IMR-90 (cell line): ENCODE data around the gene PXMP2. TPM values are rescaled to one million over a fixed set of nuclear protein-coding genes. Genes with fewer than 3 reads are reported as not detected.

Experiments
- ATAC-seq: fragments of 200-7000 bp; cut with Tn5 transposase; 2 replicates; pipeline ENCODE4 v1.9.1; 2020; ENCODE audit warnings: low read depth, mild to moderate bottlenecking, moderate library complexity
- BruUV-seq: library from RNA; stranded (reverse); fragments of 400-500 nt; replicated peaks from 2 replicates; lab custom pipeline; 2021; lab: Mats Ljungman, UMichigan
- CTCF ChIA-PET: fragments of 300-600 bp; formaldehyde crosslinking; extraction: SDS; loops from one replicate; lab custom pipeline; 2021; ENCODE audit warnings: antibody characterized with exemption; lab: Yijun Ruan, JAX
- POLR2A ChIA-PET: fragments of 300-600 bp; sonication (Branson Sonifier 250); formaldehyde crosslinking; loops from one replicate; lab custom pipeline; 2022; ENCODE audit warnings: antibody characterized with exemption; ENCODE audit not compliant: unreplicated experiment; lab: Charles Lee
- DNase-seq: peaks from one replicate; pipeline ENCODE4 v3.0.0; 2013
- H2AFZ ChIP-seq: replicated peaks from 2 replicates; pipeline ENCODE3; 2013; ENCODE audit warnings: low read length, mild to moderate bottlenecking; ENCODE audit not compliant: poor library complexity
- H2AK5ac ChIP-seq: 2 replicates; pipeline ENCODE4 v1.6.1; 2013; ENCODE audit warnings: low read depth, low read length, inconsistent platforms
- H2AK9ac ChIP-seq: replicated peaks from 2 replicates; pipeline ENCODE3; 2013; ENCODE audit warnings: mild to moderate bottlenecking, low read depth, low read length, moderate library complexity; ENCODE audit not compliant: poor library complexity
- H2BK120ac ChIP-seq: 2 replicates; pipeline ENCODE4 v1.6.1; 2013; ENCODE audit warnings: low read depth, low read length, inconsistent platforms
- H2BK15ac ChIP-seq: 3 replicates; pipeline ENCODE4 v1.6.1; 2013; ENCODE audit warnings: low read depth, low read length, inconsistent platforms
- H2BK20ac ChIP-seq: 2 replicates; pipeline ENCODE4 v1.6.1; 2013; ENCODE audit warnings: low read depth, mild to moderate bottlenecking, inconsistent platforms, low read length, moderate library complexity
- H2BK5ac ChIP-seq: 2 replicates; pipeline ENCODE4 v1.6.1; 2013; ENCODE audit warnings: mild to moderate bottlenecking, low read depth, low read length, inconsistent platforms; ENCODE audit not compliant: poor library complexity, severe bottlenecking
- H3K14ac ChIP-seq: replicated peaks from 2 replicates; pipeline ENCODE4 v1.6.1; 2013; ENCODE audit warnings: low read depth, low read length, inconsistent platforms
- H3K18ac ChIP-seq: 2 replicates; pipeline ENCODE4 v1.6.1; 2013; ENCODE audit warnings: low read depth, low read length, control low read depth
- H3K23ac ChIP-seq: 2 replicates; pipeline ENCODE4 v1.6.1; 2013; ENCODE audit warnings: low read depth, low read length, inconsistent platforms
- H3K27ac ChIP-seq: 2 replicates; pipeline ENCODE4 v1.5.1; 2013; ENCODE audit warnings: mild to moderate bottlenecking, control low read depth, low read length; ENCODE audit not compliant: insufficient read depth
- H3K27me3 ChIP-seq: 2 replicates; pipeline ENCODE4 v1.6.1; 2013; ENCODE audit warnings: low read length; ENCODE audit not compliant: control insufficient read depth, insufficient read depth
- H3K36me3 ChIP-seq: 2 replicates; pipeline ENCODE4 v1.6.1; 2013; ENCODE audit warnings: low read length, mixed read lengths; ENCODE audit not compliant: control insufficient read depth, insufficient read depth
- H3K4ac ChIP-seq: 2 replicates; pipeline ENCODE4 v1.6.1; 2013; ENCODE audit warnings: low read depth, low read length, inconsistent platforms
- H3K4me1 ChIP-seq: 2 replicates; pipeline ENCODE4 v1.6.1; 2013; ENCODE audit warnings: low read length, mixed read lengths; ENCODE audit not compliant: control insufficient read depth, insufficient read depth
- H3K4me2 ChIP-seq: 2 replicates; pipeline ENCODE4 v1.6.1; 2013; ENCODE audit warnings: low read depth, mild to moderate bottlenecking, control low read depth, low read length, moderate library complexity
- H3K4me3 ChIP-seq: 2 replicates; pipeline ENCODE4 v1.5.1; 2013; ENCODE audit warnings: low read depth, mild to moderate bottlenecking, control low read depth, low read length, moderate library complexity; ENCODE audit not compliant: insufficient read depth
- H3K56ac ChIP-seq: 2 replicates; pipeline ENCODE4 v1.6.1; 2013; ENCODE audit warnings: low read length, inconsistent platforms; ENCODE audit not compliant: insufficient read depth; ENCODE audit errors: extremely low read depth
- H3K79me1 ChIP-seq, 2 experiments: 2 replicates each; pipeline ENCODE4 v1.6.1; 2013; ENCODE audit warnings: low read length in 2 of 2, inconsistent platforms in 1 of 2, low read depth in 1 of 2
- H3K9ac ChIP-seq: 2 replicates; pipeline ENCODE4 v1.6.1; 2013; ENCODE audit warnings: low read depth, low read length, control low read depth
- H3K9me1 ChIP-seq: 2 replicates; pipeline ENCODE4 v1.6.1; 2013; ENCODE audit warnings: low read length, inconsistent platforms; ENCODE audit not compliant: insufficient read depth
- H3K9me3 ChIP-seq: 2 replicates; pipeline ENCODE4 v1.6.1; 2013; ENCODE audit warnings: low read length; ENCODE audit not compliant: control insufficient read depth, insufficient read depth
- H4K20me1 ChIP-seq: 2 replicates; pipeline ENCODE4 v1.6.1; 2013; ENCODE audit warnings: low read length, inconsistent platforms; ENCODE audit not compliant: insufficient read depth
- H4K5ac ChIP-seq: 2 replicates; pipeline ENCODE4 v1.6.1; 2013; ENCODE audit warnings: mild to moderate bottlenecking, low read depth, low read length, control low read depth
- H4K8ac ChIP-seq, 2 experiments: 2 replicates each; pipeline ENCODE4 v1.6.1; 2013; ENCODE audit warnings: low read depth in 2 of 2, low read length in 2 of 2, control low read depth in 1 of 2, inconsistent platforms in 1 of 2
- H4K91ac ChIP-seq: 2 replicates; pipeline ENCODE4 v1.6.1; 2013; ENCODE audit warnings: low read depth, low read length, inconsistent platforms; ENCODE audit not compliant: insufficient read depth
- BHLHE40 ChIP-seq: fragments of 150-350 bp; IDR thresholded peaks from 2 replicates; pipeline ENCODE4 v1.6.1; 2016; ENCODE audit warnings: mild to moderate bottlenecking, low read depth, low read length
- CHD1 ChIP-seq: IDR thresholded peaks from 2 replicates; pipeline ENCODE4 v1.6.1; 2012; ENCODE audit warnings: low read depth, low read length, improper control_type of control experiment
- FOS ChIP-seq: fragments of 150-350 bp; IDR thresholded peaks from 2 replicates; pipeline ENCODE4 v1.6.1; 2016; ENCODE audit warnings: low read depth, low read length
- MAFK ChIP-seq: IDR thresholded peaks from 2 replicates; pipeline ENCODE4 v1.6.1; 2012; ENCODE audit warnings: low read depth, low read length, improper control_type of control experiment
- MXI1 ChIP-seq: IDR thresholded peaks from 2 replicates; pipeline ENCODE4 v1.6.1; 2012; ENCODE audit warnings: low read depth, mild to moderate bottlenecking, low read length, moderate library complexity, borderline replicate concordance
- NFE2L2 ChIP-seq: fragments of 150-350 bp; IDR thresholded peaks from 2 replicates; pipeline ENCODE4 v1.6.1; 2016; ENCODE audit warnings: low read depth, mild to moderate bottlenecking, low read length
- POLR2A ChIP-seq: IDR thresholded peaks from 2 replicates; pipeline ENCODE4 v1.6.1; 2012; ENCODE audit warnings: mild to moderate bottlenecking, low read depth, low read length
- RAD21 ChIP-seq: IDR thresholded peaks from 2 replicates; pipeline ENCODE4 v1.6.1; 2012; ENCODE audit warnings: low read length, improper control_type of control experiment
- RCOR1 ChIP-seq: IDR thresholded peaks from 2 replicates; pipeline ENCODE4 v1.6.1; 2012; ENCODE audit warnings: mild to moderate bottlenecking, low read length, improper control_type of control experiment; ENCODE audit not compliant: insufficient replicate concordance
- SMC3 ChIP-seq: fragments of 150-350 bp; IDR thresholded peaks from 2 replicates; pipeline ENCODE4 v1.6.1; 2016; ENCODE audit warnings: low read depth, mild to moderate bottlenecking, antibody characterized with exemption, low read length, moderate library complexity
- USF2 ChIP-seq: fragments of 150-350 bp; IDR thresholded peaks from 2 replicates; pipeline ENCODE4 v1.6.1; 2017; ENCODE audit warnings: mild to moderate bottlenecking, antibody characterized with exemption, low read length, low read depth
- WGBS, 2 experiments: methylation state at CpG; one replicate each; pipeline versions ENCODE4 v1.1.5 to v1.1.7; 2013; ENCODE audit warnings: missing lambda C conversion rate in 2 of 2; ENCODE audit not compliant: insufficient read length in 1 of 2; ENCODE audit errors: extremely low coverage in 2 of 2; 5-methylcytosine and 5-hydroxymethylcytosine counted together
- dilution Hi-C: fragments of 300-500 bp; cut with HindIII; formaldehyde crosslinking; loops from one replicate; pipeline ENCODE4 v1.14.3; 2018; ENCODE audit warnings: low sequenced_read_pairs; ENCODE audit not compliant: unreplicated experiment
- in situ Hi-C: fragments of 300-500 bp; cut with MboI; formaldehyde crosslinking; loops from 3 replicates; pipeline ENCODE4 v1.14.3; 2019; ENCODE audit warnings: low sequenced_read_pairs, inconsistent platforms, mixed read lengths
- intact Hi-C: fragments of 100-400 bp; cut with micrococcal nuclease; formaldehyde crosslinking; loops from 2 replicates; pipeline ENCODE4 v1.10.0; 2022
- polyA plus RNA-seq, 3 experiments: library from polyadenylated mRNA; depleted of rRNA; stranded (reverse); fragments of >200 nt; gene quantifications; 2 replicates each; pipeline ENCODE4 v1.2.3, GENCODE V29; 2012; ENCODE audit warnings: low replicate concordance in 1 of 3
- total RNA-seq: library from RNA; depleted of rRNA; stranded (reverse); fragments of >200 nt; gene quantifications from 2 replicates; pipeline ENCODE4 v1.2.3, GENCODE V29; 2012
- TF ChIP-seq, protein P1 (sequence below): conservative IDR thresholded peaks from 2 replicates; pipeline ENCODE4 v1.5.1; 2012; ENCODE audit warnings: mild to moderate bottlenecking, low read depth, low read length, improper control_type of control experiment
- TF ChIP-seq, protein P2 (sequence below): fragments of 150-350 bp; IDR thresholded peaks from 2 replicates; pipeline ENCODE4 v1.6.1; 2016; ENCODE audit warnings: low read depth, mild to moderate bottlenecking, low read length, moderate library complexity, borderline replicate concordance

PXMP2 gene
- total and polyA plus RNA-seq, 2 of the 4 experiments (the other 2 are of a cell fraction): 10.9 to 20.1 TPM

- no peaks in the 10 kb centered on the region for H3K27me3 ChIP-seq
- BruUV-seq: no TSS peak
- H2AK5ac ChIP-seq: no peak overlapping the region
- no peak overlapping the region for H3K18ac ChIP-seq
- intact Hi-C loops: no loop called here
- no peaks in the 10 kb centered on the region for H3K79me1 ChIP-seq
- H3K4me1 ChIP-seq: no peaks in the 10 kb centered on the region
- H3K14ac ChIP-seq: no peak overlapping the region
- DNase-seq (no peak), ATAC-seq (no peak)
- TF ChIP-seq USF2: no peak
- TF ChIP-seq NFE2L2: no peak
- no peak for TF ChIP-seq CHD1
- TF ChIP-seq MAFK: no peak
- TF ChIP-seq RAD21: no peak
- TF ChIP-seq, protein P1, sequence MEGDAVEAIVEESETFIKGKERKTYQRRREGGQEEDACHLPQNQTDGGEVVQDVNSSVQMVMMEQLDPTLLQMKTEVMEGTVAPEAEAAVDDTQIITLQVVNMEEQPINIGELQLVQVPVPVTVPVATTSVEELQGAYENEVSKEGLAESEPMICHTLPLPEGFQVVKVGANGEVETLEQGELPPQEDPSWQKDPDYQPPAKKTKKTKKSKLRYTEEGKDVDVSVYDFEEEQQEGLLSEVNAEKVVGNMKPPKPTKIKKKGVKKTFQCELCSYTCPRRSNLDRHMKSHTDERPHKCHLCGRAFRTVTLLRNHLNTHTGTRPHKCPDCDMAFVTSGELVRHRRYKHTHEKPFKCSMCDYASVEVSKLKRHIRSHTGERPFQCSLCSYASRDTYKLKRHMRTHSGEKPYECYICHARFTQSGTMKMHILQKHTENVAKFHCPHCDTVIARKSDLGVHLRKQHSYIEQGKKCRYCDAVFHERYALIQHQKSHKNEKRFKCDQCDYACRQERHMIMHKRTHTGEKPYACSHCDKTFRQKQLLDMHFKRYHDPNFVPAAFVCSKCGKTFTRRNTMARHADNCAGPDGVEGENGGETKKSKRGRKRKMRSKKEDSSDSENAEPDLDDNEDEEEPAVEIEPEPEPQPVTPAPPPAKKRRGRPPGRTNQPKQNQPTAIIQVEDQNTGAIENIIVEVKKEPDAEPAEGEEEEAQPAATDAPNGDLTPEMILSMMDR: no peak
- no peak for TF ChIP-seq BHLHE40
- TF ChIP-seq POLR2A: no peak
- TF ChIP-seq SMC3: no peak
- TF ChIP-seq MXI1: no peak
- no peak for TF ChIP-seq RCOR1
- TF ChIP-seq, protein P2, sequence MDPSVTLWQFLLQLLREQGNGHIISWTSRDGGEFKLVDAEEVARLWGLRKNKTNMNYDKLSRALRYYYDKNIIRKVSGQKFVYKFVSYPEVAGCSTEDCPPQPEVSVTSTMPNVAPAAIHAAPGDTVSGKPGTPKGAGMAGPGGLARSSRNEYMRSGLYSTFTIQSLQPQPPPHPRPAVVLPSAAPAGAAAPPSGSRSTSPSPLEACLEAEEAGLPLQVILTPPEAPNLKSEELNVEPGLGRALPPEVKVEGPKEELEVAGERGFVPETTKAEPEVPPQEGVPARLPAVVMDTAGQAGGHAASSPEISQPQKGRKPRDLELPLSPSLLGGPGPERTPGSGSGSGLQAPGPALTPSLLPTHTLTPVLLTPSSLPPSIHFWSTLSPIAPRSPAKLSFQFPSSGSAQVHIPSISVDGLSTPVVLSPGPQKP: no peak
- no peak for TF ChIP-seq FOS
- ChIA-PET CTCF (no interaction called here), POLR2A (no interaction called here)
- dilution Hi-C loops: no loop called here
- no peaks in the 10 kb centered on the region for H4K20me1 ChIP-seq
- in situ Hi-C loops: no loop called here
- H4K8ac ChIP-seq: no peak overlapping the region
- peaks cover 5% of the 10 kb centered on the region; the same call in 1 of the 2 replicates for H3K9me1 ChIP-seq
- H4K91ac ChIP-seq: no peak overlapping the region
- no peak overlapping the region for H2BK5ac ChIP-seq
- H3K9me3 ChIP-seq: no peaks in the 10 kb centered on the region
- no peak overlapping the region for H3K27ac ChIP-seq
- H3K4me3 ChIP-seq: no peak overlapping the region
- no peak overlapping the region for H2BK120ac ChIP-seq
- no peak overlapping the region for H2AK9ac ChIP-seq
- WGBS, 2 experiments: 100% methylated on average over 3 of the region's 12 CpGs; no CpG with 5 or more reads in 1 of the 2 experiments
- H2BK20ac ChIP-seq: no peak overlapping the region
- no peak overlapping the region for H3K4me2 ChIP-seq
- H2AFZ ChIP-seq: no peak overlapping the region
- H3K4ac ChIP-seq: no peak overlapping the region
- H3K56ac ChIP-seq: no peak overlapping the region
- H3K23ac ChIP-seq: no peak overlapping the region
- no peak overlapping the region for H4K5ac ChIP-seq
- H3K36me3 ChIP-seq: peaks cover 24% of the 10 kb centered on the region
- no peak overlapping the region for H2BK15ac ChIP-seq
- H3K9ac ChIP-seq: no peak overlapping the region
These were observed 8.0 kb downstream of the PXMP2 start for GRCh38 chr12:132695431-132695830.
